Measurements from ENCODE around the gene SLC44A3. TPM values are rescaled to one million over a fixed set of nuclear protein-coding genes. Genes with fewer than 3 reads are reported as not detected.

SLC44A3 gene
- total and polyA plus RNA-seq, 9 of the 15 experiments (the other 6 are each of a cell fraction or from before 2014, with no cell fraction given), result not detected

DNA sequence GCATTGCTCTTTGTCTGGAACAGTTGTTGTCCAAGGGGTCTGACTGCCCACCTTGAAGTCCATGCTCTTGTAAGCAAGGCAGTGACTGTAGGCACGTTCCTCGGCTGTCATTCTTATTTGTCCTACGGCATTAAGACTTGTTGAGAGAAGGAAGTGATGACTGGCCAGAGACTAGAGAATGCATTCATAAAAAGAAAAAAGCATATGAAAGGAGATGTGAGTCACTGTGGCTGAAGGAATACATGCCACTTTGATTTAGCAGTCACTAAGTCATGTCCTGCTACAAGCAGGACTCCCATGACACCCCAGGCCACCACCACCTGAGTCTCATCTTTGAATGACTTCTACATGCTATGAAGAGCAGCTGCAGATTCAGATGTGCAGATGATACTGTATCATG lies 56.2 kb downstream of the SLC44A3 start:
- no peaks in the 10 kb centered on the region for H3K9me1 ChIP-seq (ENCODE audit: control insufficient read depth, insufficient read depth, low read length)
- H3K9me3 ChIP-seq (replicated peaks; ENCODE audit: control insufficient read depth, insufficient read depth, low read depth, low read length), result no peaks in the 10 kb centered on the region
- no peak for DNase-seq (ENCODE audit: extremely low read depth in 1 of 4, low spot score in 3 of 4)
- H3K4me1 ChIP-seq (replicated peaks in 1 of 2; ENCODE audit: control insufficient read depth in 2 of 2, insufficient read depth in 2 of 2, low read length in 2 of 2), result no peaks in the 10 kb centered on the region
- ChIA-PET POLR2A (no interaction called here), CTCF (ENCODE audit: low intra/inter-chr PET ratio) (no interaction called here)
- H4K20me1 ChIP-seq (replicated peaks; ENCODE audit: control insufficient read depth, insufficient read depth, low read length), result no peaks in the 10 kb centered on the region
- no peak overlapping the region for H3K9ac ChIP-seq (ENCODE audit: insufficient read depth in 1 of 2, low read depth in 2 of 2, low read length in 2 of 2)
- in situ Hi-C loops (cut with MboI) (no loop called here), intact Hi-C loops (cut with micrococcal nuclease) (no loop called here)
- H3K27me3 ChIP-seq (ENCODE audit: control insufficient read depth in 2 of 2, insufficient read depth in 2 of 2, low read length in 2 of 2), result peaks cover 25 to 50% of the 10 kb centered on the region in 2 experiments
- BruUV-seq (replicated peaks), result no TSS peak
- no peaks in the 10 kb centered on the region for H3K36me3 ChIP-seq (ENCODE audit: control insufficient read depth, insufficient read depth, low read length)
- no peak overlapping the region for H3K27ac ChIP-seq (ENCODE audit: extremely low read depth, low read depth, low read length)
- H3K4me3 ChIP-seq, result no peak overlapping the region
- TF ChIP-seq RBM39 (optimal IDR thresholded peaks at IDR 0.05; ENCODE audit: low read depth, low read length) (no peak), CREB5 (CRISPR knock-in tag; IDR thresholded peaks at IDR 0.05) (no peak), ZEB2 (IDR thresholded peaks at IDR 0.05) (no peak), ZNF707 (CRISPR knock-in tag; conservative IDR thresholded peaks at IDR 0.05) (no peak), PTBP1 (IDR thresholded peaks at IDR 0.05; ENCODE audit: low read depth, low read length) (no peak), LARP7 (IDR thresholded peaks at IDR 0.05) (no peak), HOXB6 (CRISPR knock-in tag; IDR thresholded peaks at IDR 0.05; ENCODE audit: borderline replicate concordance) (no peak), NCOA4 (IDR thresholded peaks at IDR 0.05; ENCODE audit: partially characterized antibody) (no peak), ZNF311 (CRISPR knock-in tag; IDR thresholded peaks at IDR 0.05) (no peak), VEZF1 (CRISPR knock-in tag; IDR thresholded peaks at IDR 0.05) (no peak), POLR2AphosphoS2 (IDR thresholded peaks at IDR 0.05; ENCODE audit: low read length) (no peak), MCM7 (IDR thresholded peaks at IDR 0.05) (no peak), NFE2L1 (tag; IDR thresholded peaks at IDR 0.05; ENCODE audit: borderline replicate concordance, low read depth) (no peak), ZZZ3 (IDR thresholded peaks at IDR 0.05) (no peak), SIN3B (IDR thresholded peaks at IDR 0.05; ENCODE audit: low read depth) (no peak), ZNF695 (CRISPR knock-in tag; IDR thresholded peaks at IDR 0.05) (no peak)
- TF ChIP-seq, protein P1, sequence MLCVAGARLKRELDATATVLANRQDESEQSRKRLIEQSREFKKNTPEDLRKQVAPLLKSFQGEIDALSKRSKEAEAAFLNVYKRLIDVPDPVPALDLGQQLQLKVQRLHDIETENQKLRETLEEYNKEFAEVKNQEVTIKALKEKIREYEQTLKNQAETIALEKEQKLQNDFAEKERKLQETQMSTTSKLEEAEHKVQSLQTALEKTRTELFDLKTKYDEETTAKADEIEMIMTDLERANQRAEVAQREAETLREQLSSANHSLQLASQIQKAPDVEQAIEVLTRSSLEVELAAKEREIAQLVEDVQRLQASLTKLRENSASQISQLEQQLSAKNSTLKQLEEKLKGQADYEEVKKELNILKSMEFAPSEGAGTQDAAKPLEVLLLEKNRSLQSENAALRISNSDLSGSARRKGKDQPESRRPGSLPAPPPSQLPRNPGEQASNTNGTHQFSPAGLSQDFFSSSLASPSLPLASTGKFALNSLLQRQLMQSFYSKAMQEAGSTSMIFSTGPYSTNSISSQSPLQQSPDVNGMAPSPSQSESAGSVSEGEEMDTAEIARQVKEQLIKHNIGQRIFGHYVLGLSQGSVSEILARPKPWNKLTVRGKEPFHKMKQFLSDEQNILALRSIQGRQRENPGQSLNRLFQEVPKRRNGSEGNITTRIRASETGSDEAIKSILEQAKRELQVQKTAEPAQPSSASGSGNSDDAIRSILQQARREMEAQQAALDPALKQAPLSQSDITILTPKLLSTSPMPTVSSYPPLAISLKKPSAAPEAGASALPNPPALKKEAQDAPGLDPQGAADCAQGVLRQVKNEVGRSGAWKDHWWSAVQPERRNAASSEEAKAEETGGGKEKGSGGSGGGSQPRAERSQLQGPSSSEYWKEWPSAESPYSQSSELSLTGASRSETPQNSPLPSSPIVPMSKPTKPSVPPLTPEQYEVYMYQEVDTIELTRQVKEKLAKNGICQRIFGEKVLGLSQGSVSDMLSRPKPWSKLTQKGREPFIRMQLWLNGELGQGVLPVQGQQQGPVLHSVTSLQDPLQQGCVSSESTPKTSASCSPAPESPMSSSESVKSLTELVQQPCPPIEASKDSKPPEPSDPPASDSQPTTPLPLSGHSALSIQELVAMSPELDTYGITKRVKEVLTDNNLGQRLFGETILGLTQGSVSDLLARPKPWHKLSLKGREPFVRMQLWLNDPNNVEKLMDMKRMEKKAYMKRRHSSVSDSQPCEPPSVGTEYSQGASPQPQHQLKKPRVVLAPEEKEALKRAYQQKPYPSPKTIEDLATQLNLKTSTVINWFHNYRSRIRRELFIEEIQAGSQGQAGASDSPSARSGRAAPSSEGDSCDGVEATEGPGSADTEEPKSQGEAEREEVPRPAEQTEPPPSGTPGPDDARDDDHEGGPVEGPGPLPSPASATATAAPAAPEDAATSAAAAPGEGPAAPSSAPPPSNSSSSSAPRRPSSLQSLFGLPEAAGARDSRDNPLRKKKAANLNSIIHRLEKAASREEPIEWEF (CRISPR knock-in tag; IDR thresholded peaks at IDR 0.05), result no peak
- H3K4me2 ChIP-seq (ENCODE audit: insufficient read depth, low read length), result no peak overlapping the region
- no peaks in the 10 kb centered on the region for H3K79me2 ChIP-seq (ENCODE audit: control insufficient read depth, insufficient read depth, low read length)
- 0% methylated on average over 3 of the region's 3 CpGs for WGBS (ENCODE audit: insufficient coverage, low coverage, missing lambda C conversion rate)
- no peak for ATAC-seq
- FAIRE-seq, result no peak
- H2AFZ ChIP-seq (ENCODE audit: low read depth, low read length), result no peak overlapping the region

Data from K562 (cell line).